LoVo (cell line): ENCODE measurements around the gene SNED1.

ENCODE experiments used
- DNase-seq: peaks from one replicate; pipeline ENCODE4 v3.0.0-alpha.2; 2016; ENCODE audit warnings: low spot score

Gene SNED1

DNA sequence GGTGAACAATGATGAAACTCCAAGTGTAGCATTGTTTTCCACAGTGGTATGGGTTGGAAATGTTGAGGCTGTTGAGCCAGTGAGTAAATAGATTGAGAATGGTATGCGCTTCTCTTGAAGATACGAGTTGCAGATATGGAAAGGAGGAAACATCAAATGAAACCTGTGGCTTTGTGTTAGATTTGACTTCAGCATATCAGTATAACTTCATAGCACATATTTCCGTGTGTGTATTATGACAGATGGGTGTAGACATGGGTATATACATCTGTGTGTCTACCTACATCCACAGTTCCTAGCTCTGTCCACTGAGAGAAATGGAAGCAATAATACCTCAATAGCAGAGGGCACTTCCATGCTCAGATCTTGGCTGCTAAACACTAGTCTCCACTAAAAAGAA lies 8.0 kb downstream of the SNED1 start:
- DNase-seq = no peak

DNA sequence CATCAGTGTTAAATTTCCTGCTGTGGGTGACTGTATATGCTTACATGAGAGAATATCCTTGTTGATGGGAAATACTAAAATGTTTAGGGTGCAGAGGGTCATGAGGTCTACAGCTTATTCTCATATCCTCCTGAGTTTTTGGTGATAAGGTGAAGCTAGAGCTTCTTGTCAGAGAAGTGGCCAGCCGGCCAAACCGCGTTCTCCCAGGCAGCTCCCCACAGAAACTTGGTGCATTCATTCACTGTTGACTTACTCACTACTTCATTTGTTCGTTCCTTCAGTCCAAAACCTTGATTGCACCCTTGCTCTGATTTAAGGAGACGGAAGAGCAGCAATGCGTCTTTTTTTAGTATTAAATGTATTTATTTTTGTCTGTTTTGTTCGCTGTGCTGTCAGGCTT lies 8.7 kb downstream of the SNED1 start:
- no peak for DNase-seq

DNA sequence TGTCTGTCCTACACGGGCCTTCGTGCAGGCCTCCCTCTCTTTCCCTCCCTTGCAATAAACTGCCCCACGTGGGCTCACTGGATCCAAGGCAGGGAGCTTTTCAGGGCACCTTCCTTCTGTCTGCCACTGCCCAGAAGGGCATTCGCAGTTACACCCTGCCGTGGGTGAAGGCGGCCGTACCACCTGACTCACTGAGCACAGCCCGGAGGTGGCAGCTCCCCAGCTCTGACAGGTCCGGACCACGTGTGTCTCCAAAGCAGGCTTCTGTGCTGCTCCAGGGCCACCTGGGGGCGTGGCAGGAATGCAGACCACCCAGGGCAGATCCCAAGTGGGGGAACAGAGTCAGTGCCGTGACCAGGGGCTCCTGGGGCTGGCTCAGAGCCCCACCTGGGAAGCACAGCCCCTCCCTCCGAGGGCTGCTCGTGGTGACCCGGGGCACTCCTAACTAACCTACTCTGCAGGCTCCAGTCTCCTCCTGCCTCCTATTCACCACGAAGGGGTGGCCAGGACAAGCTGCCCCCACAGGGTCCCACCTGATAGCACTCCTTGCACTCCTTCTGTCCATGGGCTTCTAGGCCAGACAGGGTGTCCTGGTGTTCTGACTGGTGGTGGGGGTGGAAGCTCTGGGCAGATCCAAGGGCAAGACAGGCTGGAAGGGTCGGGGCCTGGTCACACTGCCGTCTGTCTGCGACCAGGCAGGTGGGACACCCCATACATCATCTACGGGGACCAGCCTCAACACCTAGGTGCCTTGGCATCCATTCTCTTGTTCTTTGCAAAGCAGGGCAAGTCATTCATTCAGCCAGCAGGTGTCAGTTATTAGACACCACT lies 9.7 kb downstream of the SNED1 start:
- no peak for DNase-seq

DNA sequence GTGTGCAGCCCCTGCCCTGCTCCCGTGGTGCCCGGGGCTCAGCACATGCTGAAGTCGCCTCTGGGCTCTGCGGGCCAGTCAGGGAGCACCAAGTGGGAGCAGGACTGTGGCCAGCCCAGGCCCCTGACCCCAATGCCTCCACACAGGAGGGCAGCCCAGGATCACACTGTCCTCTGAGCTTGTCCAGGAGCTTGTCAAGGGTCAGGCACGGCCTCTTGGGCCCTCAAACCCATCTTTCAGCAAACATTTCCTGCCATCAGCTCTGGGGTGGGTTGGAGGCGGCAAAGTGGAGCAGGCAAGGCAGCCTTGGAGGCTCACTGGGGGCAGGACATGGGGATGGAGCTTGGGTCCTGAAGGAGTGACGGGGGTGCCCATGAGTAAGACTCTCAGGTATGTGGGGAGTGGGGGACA lies 10.3 kb downstream of the SNED1 start:
- no peak for DNase-seq

DNA sequence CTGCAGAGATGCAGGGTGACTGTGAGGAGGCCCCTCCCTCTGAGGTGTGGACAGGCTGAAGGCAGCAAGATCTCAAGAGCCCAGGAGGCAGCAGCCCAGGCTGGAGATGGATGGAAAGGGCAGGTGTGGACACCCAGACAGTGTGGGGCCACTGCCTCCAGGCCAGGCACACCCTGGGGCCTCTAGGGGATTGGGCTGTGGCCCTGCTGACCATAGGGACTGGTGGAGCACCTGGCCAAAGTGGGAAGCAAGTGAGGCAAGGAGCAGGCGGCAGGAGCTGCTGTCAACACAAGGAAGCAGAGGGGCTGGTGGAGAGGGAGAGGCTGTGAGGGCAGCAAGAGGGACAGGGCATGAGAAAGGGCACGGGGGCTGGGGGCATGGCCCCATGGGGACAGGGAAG lies 10.8 kb downstream of the SNED1 start:
- DNase-seq = no peak

DNA sequence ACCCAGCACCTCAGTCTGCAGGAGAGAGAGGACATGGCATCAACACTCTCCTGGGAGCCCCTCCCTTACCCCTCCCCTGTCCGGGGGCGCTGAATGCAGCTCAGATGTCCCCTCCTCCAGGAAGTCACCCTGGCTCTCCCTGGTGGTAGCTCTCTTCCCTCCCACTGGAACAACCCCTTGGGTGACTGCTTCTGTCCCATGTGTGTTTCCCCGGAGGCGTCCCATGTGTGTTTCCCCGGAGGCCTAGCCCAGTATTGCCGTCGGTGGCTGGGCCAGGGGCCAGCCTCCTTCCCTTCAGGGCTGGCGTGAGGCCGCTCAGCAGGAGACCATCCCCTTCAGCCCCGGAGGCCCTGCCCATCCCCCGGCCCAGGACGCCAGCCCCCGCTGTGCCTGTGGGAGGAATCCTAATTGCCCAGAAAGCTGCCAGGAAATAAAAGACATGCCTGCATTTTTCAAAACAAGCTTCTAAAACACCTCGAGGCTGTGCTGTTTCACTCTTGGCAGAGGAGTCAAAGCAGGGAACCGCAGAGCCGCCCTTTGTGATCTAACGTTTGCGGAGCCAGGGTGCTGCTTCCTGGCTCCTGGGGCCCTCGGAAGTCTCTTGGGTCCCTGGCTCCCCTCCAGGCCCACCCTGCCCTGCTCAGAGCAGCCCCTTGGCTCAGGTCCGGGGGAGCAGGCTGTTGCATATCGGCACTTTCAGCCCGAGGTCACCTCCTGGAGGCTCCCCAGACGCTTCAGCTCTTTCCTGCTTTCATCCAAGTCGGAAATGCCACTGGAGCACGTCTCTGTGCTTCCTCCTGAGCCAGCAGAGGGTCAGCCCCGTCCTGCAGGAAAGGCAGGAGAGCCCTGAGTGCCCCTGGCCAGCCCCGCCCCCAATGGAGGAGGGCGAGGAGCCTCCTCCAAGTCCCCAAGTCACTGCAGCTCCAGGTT lies 11.4 kb downstream of the SNED1 start:
- no peak for DNase-seq

DNA sequence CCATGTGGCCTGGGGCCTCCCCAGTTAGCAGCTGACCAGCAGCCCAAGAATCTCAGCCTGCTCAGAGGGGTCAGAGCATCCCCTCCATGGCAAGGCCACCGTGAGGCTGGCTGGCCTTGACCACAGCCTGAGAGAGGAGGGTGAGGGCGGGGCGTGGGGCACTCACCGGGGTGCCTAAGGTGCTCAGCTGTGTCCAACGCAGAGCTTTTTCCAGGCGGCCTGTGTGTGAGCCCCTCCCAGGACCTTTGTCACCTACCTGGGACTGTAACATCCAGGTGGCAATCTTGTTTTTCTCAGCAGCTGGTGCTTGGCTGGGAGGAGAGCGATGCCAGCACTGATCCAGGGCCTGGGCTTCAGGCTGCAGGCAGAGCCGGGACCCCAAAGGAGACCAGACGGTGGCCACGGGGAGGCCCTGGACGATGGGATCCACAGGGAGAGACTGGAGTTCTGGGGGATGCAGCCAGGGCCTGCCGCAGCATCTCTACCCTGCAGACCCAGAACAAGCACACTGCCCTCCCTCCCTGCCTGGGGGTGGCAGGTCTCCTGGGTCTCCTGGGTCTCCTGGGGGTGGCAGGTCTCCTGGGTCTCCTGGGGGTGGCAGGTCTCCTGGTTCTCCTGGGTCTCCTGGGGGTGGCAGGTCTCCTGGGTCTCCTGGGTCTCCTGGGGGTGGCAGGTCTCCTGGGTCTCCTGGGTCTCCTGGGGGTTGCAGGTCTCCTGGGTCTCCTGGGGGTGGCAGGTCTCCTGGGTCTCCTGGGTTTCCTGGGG lies 12.3 kb downstream of the SNED1 start:
- no peak for DNase-seq

DNA sequence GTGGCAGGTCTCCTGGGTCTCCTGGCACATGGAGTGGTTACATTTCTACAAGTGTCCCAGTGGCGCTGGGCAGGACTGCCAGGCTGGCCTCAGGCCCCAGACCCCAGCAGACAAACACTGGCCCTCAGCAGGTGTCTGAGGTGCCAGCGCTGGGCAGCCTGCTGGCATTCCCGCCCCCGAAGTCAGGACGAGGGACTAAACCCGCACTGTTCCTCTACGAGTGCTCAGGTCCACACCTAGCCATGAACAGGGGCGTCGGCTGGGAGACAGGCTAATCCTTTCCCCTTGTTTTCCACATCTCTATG lies 12.8 kb downstream of the SNED1 start:
- DNase-seq = no peak

DNA sequence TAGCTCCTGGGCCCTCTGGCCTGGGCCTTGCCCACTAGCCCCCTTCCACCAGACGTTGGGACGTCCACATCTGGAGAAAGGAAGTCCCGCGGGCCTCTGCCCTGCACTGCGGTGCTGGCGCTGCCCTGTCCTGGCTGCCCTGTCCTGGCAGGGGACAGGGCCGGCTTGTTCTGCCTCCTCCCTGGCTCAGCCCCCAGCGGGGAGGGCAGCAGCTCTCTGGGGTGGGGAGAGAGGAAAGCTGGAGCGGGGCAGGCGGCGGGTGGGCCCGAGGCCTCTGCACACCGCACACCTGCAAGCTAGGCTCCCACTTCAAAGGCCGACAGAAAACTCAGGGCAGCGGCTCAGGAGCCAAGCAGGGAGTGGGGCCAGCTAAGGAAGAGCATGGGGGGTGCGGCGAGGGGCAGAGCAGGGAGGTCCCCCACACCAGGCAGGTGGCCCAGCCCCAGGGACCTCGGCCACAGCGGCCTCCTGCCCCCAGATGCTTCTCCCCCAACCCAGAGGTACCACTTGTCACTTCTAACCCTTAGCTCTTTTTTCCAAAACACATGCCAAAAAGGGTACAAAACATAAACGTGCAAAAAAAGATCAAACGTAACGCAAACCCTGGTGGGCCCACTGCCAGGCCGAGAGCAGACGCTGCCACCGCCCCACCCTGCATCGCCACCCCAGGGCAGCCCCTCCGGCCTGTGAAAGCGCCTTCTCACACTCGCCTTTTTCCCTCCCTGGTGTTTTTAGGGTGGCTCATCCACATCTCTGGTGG lies 13.5 kb downstream of the SNED1 start:
- DNase-seq = no peak

DNA sequence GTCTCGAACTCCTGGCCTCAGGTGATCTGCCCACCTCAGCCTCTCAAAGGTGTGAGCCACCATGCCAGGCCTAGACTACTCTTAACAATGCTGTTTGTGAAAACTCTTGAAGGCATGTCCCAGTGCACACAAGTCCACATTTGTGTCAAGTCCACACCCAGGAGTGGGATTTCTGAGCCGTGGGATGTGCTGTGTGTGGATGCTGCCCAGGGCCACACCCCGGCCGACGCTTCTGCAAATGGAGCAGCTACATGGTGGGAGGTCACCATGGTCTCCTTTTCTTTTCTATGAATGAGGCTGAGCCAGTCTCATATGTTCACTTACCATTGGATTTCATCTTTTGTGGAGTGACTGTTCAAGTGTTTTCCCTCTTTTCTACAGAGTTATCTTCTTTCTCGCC lies 15.8 kb downstream of the SNED1 start:
- no peak for DNase-seq

DNA sequence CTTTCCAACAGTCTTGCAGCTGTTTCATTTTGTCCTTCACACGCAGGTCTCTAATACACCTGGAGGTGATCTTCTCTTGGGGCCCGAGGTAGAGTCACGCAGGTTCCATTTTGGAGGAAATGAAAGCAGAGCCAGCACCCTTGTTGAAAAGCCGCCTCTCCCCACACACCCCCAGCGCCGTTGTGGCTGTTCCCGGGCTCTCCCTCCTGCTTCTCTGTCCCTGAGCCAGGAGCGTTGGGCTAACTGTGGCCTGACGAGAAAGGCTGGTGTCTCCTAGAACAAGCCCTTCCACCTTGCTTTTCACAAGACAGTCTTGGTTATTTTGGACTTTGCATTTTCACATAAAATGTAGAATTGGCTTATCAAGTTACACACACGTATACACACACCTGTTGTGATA lies 16.3 kb downstream of the SNED1 start:
- no peak for DNase-seq

DNA sequence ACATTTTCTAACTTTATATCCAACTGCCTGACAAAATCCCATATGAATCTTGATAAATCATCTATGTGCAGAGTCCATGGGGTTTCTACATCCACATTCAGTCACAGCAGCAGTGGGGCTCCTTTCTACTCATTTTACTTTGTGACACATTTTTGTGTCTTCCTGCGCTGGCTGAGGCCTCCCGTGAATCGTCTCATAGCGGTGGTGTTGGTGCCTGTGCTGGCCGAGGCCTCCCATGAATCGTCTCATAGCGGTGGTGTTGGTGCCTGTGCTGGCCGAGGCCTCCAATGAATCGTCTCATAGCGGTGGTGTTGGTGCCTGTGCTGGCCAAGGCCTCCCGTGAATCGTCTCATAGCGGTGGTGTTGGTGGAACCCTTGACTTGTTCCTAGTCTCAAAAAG lies 17.0 kb downstream of the SNED1 start:
- DNase-seq = no peak

DNA sequence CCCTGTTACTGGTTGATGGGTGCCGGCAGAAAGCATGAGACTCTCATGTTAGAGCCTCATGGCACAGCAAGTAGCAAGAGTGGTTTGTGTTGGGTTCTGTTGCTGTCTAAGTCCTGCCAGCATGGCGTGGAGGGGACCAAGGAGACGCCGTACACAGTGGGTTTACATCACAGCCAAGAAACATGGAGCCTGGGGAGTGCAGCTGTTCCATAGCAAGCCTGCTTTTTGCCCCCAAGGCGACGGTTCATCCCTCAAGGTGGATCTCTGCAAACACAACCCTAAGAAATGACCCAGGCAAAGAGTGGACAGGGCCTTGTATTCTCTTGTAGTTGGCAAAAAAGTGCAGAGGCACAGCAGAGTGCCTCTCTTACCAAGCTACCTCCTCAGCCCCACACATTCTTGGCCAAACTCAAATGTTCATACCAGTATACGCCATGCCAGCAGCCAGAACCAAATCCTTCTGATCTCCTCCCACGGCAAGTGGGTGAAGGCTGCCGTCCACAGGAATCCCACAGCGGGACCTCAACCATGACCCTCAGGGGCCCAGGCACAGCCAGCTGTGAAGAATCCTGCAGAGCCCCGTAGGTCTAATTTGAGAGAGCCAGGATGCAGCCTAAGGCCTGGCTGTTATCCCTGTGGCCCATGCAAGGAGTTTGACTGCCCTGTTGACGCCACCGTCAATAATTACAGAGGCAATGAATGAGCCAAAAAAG lies 19.0 kb downstream of the SNED1 start:
- DNase-seq = no peak

DNA sequence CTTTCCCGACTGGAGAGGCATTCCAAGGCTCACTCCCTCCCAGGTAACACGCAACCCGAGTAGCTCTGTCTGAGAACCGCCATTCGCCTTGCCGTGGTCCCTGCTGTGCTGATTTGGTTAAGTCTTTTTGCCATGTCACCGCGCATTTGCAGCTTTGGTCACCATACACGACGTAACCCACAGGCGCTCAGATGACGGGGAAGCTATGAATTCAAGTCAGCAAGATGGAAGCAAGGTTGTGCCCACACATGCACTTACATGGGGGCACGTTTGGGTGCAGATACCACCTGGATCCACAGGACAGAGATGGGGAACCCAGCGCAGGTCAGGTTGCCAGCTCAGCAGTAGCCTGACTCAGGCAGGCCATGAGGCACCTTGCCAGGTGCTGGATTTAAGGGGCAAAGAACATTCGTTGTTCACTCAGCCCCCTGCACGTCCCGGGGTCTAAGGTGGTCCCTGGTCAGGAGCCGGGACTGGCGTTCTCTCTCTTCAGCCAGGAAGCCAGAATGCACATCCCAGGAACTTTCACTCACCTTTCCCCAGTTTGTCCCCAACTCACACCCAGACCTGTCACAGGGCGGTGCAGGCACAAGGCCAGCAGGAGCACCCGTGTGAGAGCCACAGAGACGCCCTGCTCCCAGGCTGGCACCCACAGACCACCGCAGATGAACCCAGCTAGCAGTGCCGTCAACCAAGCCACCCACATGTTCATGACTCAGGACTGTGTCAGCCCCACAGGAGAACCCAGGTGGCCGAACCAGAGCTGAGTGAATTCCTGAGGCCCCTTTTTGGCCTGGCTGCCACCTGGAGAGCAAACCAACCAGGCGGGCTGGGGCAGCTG lies 19.9 kb downstream of the SNED1 start:
- DNase-seq = no peak

DNA sequence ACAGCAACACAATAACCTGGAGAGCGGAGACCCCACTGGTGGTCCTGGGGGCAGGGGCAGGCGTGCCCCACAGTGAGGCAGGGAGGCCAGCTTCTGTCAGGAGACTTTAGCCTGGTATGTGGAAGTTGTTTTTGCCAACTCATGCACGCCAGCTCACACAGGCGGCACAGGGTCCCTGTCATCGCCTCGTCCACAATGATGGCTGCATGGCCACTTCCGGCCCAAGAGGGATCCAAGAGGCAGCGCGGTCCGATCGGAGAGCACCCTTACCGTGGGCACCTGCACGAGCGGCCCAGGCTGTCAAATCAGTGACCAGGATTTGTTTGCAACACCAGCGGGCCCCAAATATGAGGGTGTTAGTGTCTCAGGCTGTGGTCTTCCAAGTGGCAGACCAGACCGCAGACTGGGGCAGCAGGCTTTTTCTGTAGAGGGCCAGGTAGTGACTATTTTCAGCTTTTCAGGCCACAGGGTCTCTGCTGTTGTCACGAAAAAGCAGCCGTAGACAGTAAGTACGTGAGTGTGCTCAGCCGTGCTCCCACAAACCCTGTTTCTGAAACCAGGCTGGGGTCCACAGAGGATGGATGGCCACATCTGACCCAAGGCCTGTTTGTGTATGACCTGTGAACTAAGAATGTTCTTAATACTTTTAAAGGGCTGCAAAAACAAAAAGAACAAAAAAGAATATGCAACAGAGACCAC lies 21.2 kb downstream of the SNED1 start:
- DNase-seq = no peak

DNA sequence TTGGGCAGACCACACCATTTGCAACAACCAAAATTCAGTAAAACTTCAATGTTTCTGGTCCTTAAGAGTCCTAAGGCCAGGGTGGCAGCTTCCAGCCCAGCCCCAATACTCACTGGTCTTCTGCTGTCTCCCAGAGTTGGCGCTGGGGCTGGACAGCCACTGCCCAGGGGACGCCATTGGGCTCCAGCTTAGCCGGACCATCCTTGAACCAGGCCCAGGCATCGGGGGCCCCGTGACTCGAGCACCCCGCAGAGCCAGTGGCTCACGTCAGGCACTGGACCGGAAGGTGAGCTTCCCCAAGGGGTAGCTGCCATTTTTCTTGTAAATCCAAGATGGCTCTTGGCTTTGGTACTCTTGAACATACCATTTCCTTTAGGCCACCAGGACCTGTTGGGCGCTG lies 21.8 kb downstream of the SNED1 start:
- DNase-seq = no peak

DNA sequence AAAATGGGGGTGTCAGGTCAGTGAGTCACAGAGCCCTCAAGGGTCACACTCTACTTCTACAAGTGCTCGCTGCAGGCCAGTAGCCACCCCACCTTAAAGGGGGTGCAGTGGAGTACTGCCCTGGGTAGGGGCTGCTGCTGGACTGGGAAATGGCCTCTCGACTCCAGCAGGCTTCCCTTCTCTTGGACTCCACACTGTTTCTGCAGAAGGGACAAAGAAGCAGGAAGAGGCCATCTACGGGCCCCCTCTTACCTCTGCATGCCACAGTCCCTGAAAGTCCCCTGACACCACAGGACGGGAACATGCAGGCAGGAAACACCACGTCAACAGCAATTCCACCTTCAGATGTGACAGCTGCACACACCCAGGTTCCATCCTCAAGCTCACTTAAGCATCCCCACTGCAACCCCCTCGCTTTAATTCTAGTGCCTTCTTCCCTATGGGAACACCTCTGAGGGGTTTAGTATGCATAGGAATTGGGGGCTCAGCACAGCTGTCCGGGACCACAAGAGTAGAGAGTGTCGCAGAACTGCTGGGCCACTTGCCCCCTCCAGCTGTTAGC lies 22.3 kb downstream of the SNED1 start:
- no peak for DNase-seq

DNA sequence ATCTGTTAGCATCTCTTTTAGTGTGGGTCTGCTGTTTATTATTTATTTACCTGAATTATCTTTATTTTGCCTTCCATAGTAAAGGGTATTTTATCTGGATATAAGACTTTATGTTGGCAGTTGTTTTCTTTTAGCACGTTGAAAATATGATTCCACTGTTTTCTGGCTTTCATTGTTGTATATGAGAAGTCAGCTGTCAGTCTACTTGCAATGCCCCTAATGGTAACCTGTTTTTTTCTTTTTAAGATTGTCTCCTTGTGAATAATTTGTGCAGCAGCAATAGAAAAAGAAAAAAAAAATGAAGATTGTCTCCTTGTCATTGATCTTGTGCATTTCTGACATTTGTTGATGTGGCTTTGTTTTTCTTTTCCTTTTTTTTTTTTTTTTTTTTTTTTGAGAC lies 27.2 kb downstream of the SNED1 start:
- no peak for DNase-seq

DNA sequence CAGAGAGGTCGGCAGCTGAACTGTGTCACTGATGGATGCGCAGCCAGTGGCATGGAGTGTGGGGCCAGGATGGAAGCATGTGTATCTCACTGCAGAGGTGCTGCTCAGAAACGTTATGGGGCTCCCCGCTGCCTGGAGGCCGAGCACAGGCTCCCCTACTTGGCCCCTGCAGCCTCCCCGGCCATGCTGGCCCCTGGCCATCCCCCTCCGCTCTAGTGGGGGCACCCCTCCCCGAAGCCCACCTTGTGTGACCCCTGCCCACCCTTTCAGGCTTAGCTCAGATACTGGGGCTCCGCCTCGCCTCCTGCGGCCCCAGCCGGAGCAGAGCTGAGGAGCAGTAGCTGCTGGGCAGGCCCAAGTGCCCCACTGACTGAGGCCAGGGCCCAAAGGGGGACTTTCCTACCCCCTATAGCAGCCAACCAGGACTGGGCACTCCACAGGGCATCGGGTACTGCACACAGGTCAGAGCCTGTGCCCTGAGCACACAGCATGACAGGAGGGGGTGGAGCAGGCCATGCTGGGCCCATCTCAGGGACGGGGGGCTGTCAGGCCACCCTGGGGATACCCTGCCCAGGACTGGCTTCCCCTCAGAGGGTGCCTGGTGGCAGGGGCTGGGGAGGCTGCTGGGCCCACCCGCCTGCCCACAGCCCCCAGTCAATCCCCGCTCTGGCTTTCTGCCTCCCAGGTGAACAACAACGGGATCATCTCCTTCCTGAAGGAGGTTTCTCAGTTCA lies 31.3 kb downstream of the SNED1 start:
- DNase-seq = no peak
